ENCODE measurements around the gene UGT1A5. TPM values are rescaled to one million over a fixed set of nuclear protein-coding genes. Genes with fewer than 3 reads are reported as not detected.

The UGT1A5 gene
- total RNA-seq, 2 donors from 2014 or later = 0.41 TPM; not detected in 1

GRCh38 chr2:233705911-233706506 is 6.7 kb upstream of the UGT1A5 start:
- no peaks in the 10 kb centered on the region for H3K4me1 ChIP-seq (replicated peaks)
- no peaks in the 10 kb centered on the region for H3K9me3 ChIP-seq
- no peak overlapping the region for H3K4me3 ChIP-seq
- TF ChIP-seq POLR2A (IDR thresholded peaks at IDR 0.05) (no peak), CTCF (IDR thresholded peaks at IDR 0.05) (no peak), POLR2AphosphoS5 (IDR thresholded peaks at IDR 0.05) (no peak)
- 50% methylated on average over 4 of the region's 4 CpGs for WGBS
- intact Hi-C loops (cut with DNase I) = no loop called here
- peak; percentile 62 for DNase-seq (ENCODE audit: low spot score)
- no peaks in the 10 kb centered on the region for H3K36me3 ChIP-seq
- no peaks in the 10 kb centered on the region for H3K27me3 ChIP-seq (replicated peaks; ENCODE audit: insufficient read depth)
- H3K27ac ChIP-seq = no peak overlapping the region

- TF ChIP-seq CTCF (IDR thresholded peaks at IDR 0.05) (no peak), POLR2AphosphoS5 (IDR thresholded peaks at IDR 0.05) (no peak), POLR2A (IDR thresholded peaks at IDR 0.05) (no peak)
- Histone ChIP-seq H3K4me1 (replicated peaks) (no peaks in the 10 kb centered on the region), H3K36me3 (no peaks in the 10 kb centered on the region), H3K9me3 (no peaks in the 10 kb centered on the region), H3K27me3 (replicated peaks; ENCODE audit: insufficient read depth) (no peaks in the 10 kb centered on the region), H3K4me3 (no peak overlapping the region), H3K27ac (no peak overlapping the region)
- no peak for DNase-seq (ENCODE audit: low spot score)
- intact Hi-C loops (cut with DNase I) = no loop called here
- WGBS = 40% methylated on average over 1 of the region's 1 CpG
Observed at GRCh38 chr2:233706720-233707119, 6.0 kb upstream of the UGT1A5 start.

- no peak overlapping the region for H3K27ac ChIP-seq
- intact Hi-C loops (cut with DNase I) = no loop called here
Observed at GRCh38 chr2:233707940-233708644, 4.6 kb upstream of the UGT1A5 start.

GRCh38 chr2:233708942-233709341 is 3.8 kb upstream of the UGT1A5 start:
- Histone ChIP-seq H3K36me3 (no peaks in the 10 kb centered on the region), H3K4me3 (no peak overlapping the region), H3K27ac (no peak overlapping the region), H3K27me3 (replicated peaks; ENCODE audit: insufficient read depth) (no peaks in the 10 kb centered on the region), H3K4me1 (replicated peaks) (no peaks in the 10 kb centered on the region), H3K9me3 (no peaks in the 10 kb centered on the region)
- TF ChIP-seq POLR2A (IDR thresholded peaks at IDR 0.05) (no peak), CTCF (IDR thresholded peaks at IDR 0.05) (no peak), POLR2AphosphoS5 (IDR thresholded peaks at IDR 0.05) (no peak)
- no peak for DNase-seq (ENCODE audit: low spot score)
- intact Hi-C loops (cut with DNase I) = no loop called here
- WGBS = 83% methylated on average over 5 of the region's 5 CpGs

More at GRCh38 chr2:233707940-233708644, 4.6 kb upstream of the UGT1A5 start:
- Histone ChIP-seq H3K9me3 (no peaks in the 10 kb centered on the region), H3K36me3 (no peaks in the 10 kb centered on the region), H3K4me3 (no peak overlapping the region), H3K27me3 (replicated peaks; ENCODE audit: insufficient read depth) (no peaks in the 10 kb centered on the region), H3K4me1 (replicated peaks) (no peaks in the 10 kb centered on the region)
- TF ChIP-seq POLR2AphosphoS5 (IDR thresholded peaks at IDR 0.05) (no peak), CTCF (IDR thresholded peaks at IDR 0.05) (no peak), POLR2A (IDR thresholded peaks at IDR 0.05) (no peak)
- no peak for DNase-seq (ENCODE audit: low spot score)
- WGBS = 61% methylated on average over 10 of the region's 10 CpGs
